SK-N-SH (cell line): ENCODE data around the gene ABCC2. TPM values are rescaled to one million over a fixed set of nuclear protein-coding genes. Genes with fewer than 3 reads are reported as not detected.

Experiments
- CHD2 ChIP-seq: fragments of 150-350 bp; IDR thresholded peaks from 2 replicates; pipeline ENCODE4 v1.6.1; 2018; ENCODE audit warnings: low read length; ENCODE audit not compliant: partially characterized antibody
- CTCF ChIP-seq: fragments of 200-600 bp; sonication (generic); IDR thresholded peaks from 2 replicates; pipeline ENCODE4 v1.6.1; 2017; ENCODE audit warnings: antibody characterized with exemption, mild to moderate bottlenecking, moderate library complexity
- ELF1 ChIP-seq: IDR thresholded peaks from 2 replicates; pipeline ENCODE4 v1.4.0; 2012
- EP300 ChIP-seq, 2 experiments: IDR thresholded peaks; 2 replicates each; pipeline versions ENCODE4 v1.4.0 to v1.6.1; 2012; ENCODE audit warnings: borderline replicate concordance in 1 of 2, low read depth in 1 of 2, low read length in 1 of 2
- FOSL2 ChIP-seq: IDR thresholded peaks from 2 replicates; pipeline ENCODE4 v1.4.0; 2012; ENCODE audit warnings: low read depth, mild to moderate bottlenecking, moderate library complexity, borderline replicate concordance
- GATA2 ChIP-seq: sonication (generic); formaldehyde crosslinking; IDR thresholded peaks from 2 replicates; pipeline ENCODE4 v1.5.0; 2020; ENCODE audit warnings: mild to moderate bottlenecking, missing genetic modification reagents
- IRF3 ChIP-seq: fragments of 150-350 bp; IDR thresholded peaks from 2 replicates; pipeline ENCODE4 v1.6.1; 2016; ENCODE audit warnings: mild to moderate bottlenecking, low read depth, low read length
- MAX ChIP-seq: IDR thresholded peaks from 2 replicates; pipeline ENCODE4 v1.4.0; 2012; ENCODE audit warnings: low read depth
- NFIC ChIP-seq: IDR thresholded peaks from 2 replicates; pipeline ENCODE4 v1.4.0; 2012; ENCODE audit warnings: borderline replicate concordance
- PBX3 ChIP-seq: IDR thresholded peaks from 2 replicates; pipeline ENCODE4; 2012
- RCOR1 ChIP-seq: fragments of 150-350 bp; IDR thresholded peaks from 2 replicates; pipeline ENCODE4 v1.6.1; 2017; ENCODE audit warnings: antibody characterized with exemption, low read length
- REST ChIP-seq: IDR thresholded peaks from 2 replicates; pipeline ENCODE4 v1.6.1; 2012; ENCODE audit warnings: mild to moderate bottlenecking, low read depth, low read length, moderate library complexity
- RFX5 ChIP-seq: IDR thresholded peaks from 2 replicates; pipeline ENCODE4 v1.6.1; 2012; ENCODE audit warnings: mild to moderate bottlenecking, improper control_type of control experiment, low read length
- RXRA ChIP-seq: IDR thresholded peaks from 2 replicates; pipeline ENCODE4 v1.4.0; 2012; ENCODE audit warnings: low read depth, mild to moderate bottlenecking, borderline replicate concordance
- SIN3A ChIP-seq: IDR thresholded peaks from 2 replicates; pipeline ENCODE4 v1.6.1; 2012; ENCODE audit warnings: low read depth, mild to moderate bottlenecking, low read length, moderate library complexity, borderline replicate concordance
- SMC3 ChIP-seq: IDR thresholded peaks from 2 replicates; pipeline ENCODE4 v1.6.1; 2012; ENCODE audit warnings: low read depth, low read length, improper control_type of control experiment
- TAF1 ChIP-seq: IDR thresholded peaks from 2 replicates; pipeline ENCODE4 v1.6.1; 2012; ENCODE audit warnings: low read depth, mild to moderate bottlenecking, low read length, moderate library complexity, borderline replicate concordance
- TCF12 ChIP-seq: IDR thresholded peaks from 2 replicates; pipeline ENCODE4 v1.4.0; 2012
- TEAD4 ChIP-seq: IDR thresholded peaks from 2 replicates; pipeline ENCODE4 v1.4.0; 2012; ENCODE audit warnings: mild to moderate bottlenecking, borderline replicate concordance; ENCODE audit not compliant: insufficient read depth
- ZBTB33 ChIP-seq: IDR thresholded peaks from 2 replicates; pipeline ENCODE4 v1.4.0; 2012; ENCODE audit warnings: low read depth, borderline replicate concordance
- polyA plus RNA-seq, 3 experiments: library from polyadenylated mRNA; depleted of rRNA; stranded (reverse); fragments of >200 nt; gene quantifications; 2 replicates each; pipeline ENCODE4 v1.2.3, GENCODE V29; 2012

The ABCC2 gene
- polyA plus RNA-seq, 1 of the 3 experiments (the other 2 are of a cell fraction), result 0.48 TPM

GRCh38 chr10:99775850-99776249 is 6.6 kb upstream of the ABCC2 start (continued):
- TF ChIP-seq TAF1 (no peak), TCF12 (peak; percentile 81), RXRA (peak; percentile 42; the same call in 1 of the 2 replicates), GATA2 (no peak), RFX5 (no peak), TEAD4 (peak; percentile 61; the same call in 1 of the 2 replicates), MAX (0 out of 2 replicates have a peak, but pooled peaks have one; percentile 38), SIN3A (no peak), EP300 (IDR thresholded peaks at IDR 0.05; ENCODE audit: borderline replicate concordance in 1 of 2, low read depth in 1 of 2, low read length in 1 of 2) (peak; percentile 42 to 83; a peak in 2 of 4 replicates), CHD2 (no peak), FOSL2 (peak; percentile 99), ZBTB33 (0 out of 2 replicates have a peak, but pooled peaks have one; percentile 58), NFIC (peak; percentile 40; the same call in 1 of the 2 replicates), IRF3 (no peak), PBX3 (peak; percentile 80), ELF1 (no peak), RCOR1 (no peak), CTCF (no peak), SMC3 (no peak), REST (no peak)
